A673 (cell line): ENCODE results near the gene TGFA. TPM values are rescaled to one million over a fixed set of nuclear protein-coding genes. Genes with fewer than 3 reads are reported as not detected.

Experiments used
- BruUV-seq: library from RNA; stranded (reverse); fragments of 400-500 nt; replicated peaks from 2 replicates; lab custom pipeline; 2021; lab: Mats Ljungman, UMichigan
- CTCF ChIA-PET: fragments of 300-600 bp; sonication (Branson Sonifier 250); formaldehyde crosslinking; loops from one replicate; lab custom pipeline; 2022; ENCODE audit warnings: antibody characterized with exemption; lab: Charles Lee
- POLR2A ChIA-PET: fragments of 300-600 bp; sonication (Branson Sonifier 250); formaldehyde crosslinking; loops from one replicate; lab custom pipeline; 2022; ENCODE audit warnings: antibody characterized with exemption; ENCODE audit not compliant: low non-redundant PET; lab: Charles Lee
- DNase-seq: peaks from one replicate; pipeline ENCODE4 v3.0.0-alpha.2; 2015; ENCODE audit warnings: low spot score
- H3K27ac ChIP-seq: fragments of 200-600 bp; sonication (generic); 2 replicates; pipeline ENCODE4 v1.5.1; 2016; ENCODE audit warnings: mixed run types, low read depth, mild to moderate bottlenecking, mixed read lengths, antibody characterized with exemption, low read length; ENCODE audit not compliant: poor library complexity, severe bottlenecking
- H3K27me3 ChIP-seq: fragments of 200-600 bp; sonication (generic); replicated peaks from 2 replicates; pipeline ENCODE4 v1.6.1; 2017; ENCODE audit warnings: mixed run types, low read depth, mild to moderate bottlenecking, mixed read lengths, antibody characterized with exemption, low read length; ENCODE audit not compliant: insufficient read depth, poor library complexity
- H3K36me3 ChIP-seq: fragments of 200-600 bp; sonication (generic); 2 replicates; pipeline ENCODE4 v1.6.1; 2016; ENCODE audit warnings: mixed run types, mild to moderate bottlenecking, mixed read lengths, antibody characterized with exemption, low read length; ENCODE audit not compliant: insufficient read depth, poor library complexity, severe bottlenecking
- H3K4me1 ChIP-seq: fragments of 200-600 bp; sonication (generic); 2 replicates; pipeline ENCODE4 v1.6.1; 2017; ENCODE audit warnings: mixed run types, mild to moderate bottlenecking, mixed read lengths, antibody characterized with exemption, low read length; ENCODE audit not compliant: insufficient read depth, poor library complexity, severe bottlenecking
- H3K4me3 ChIP-seq: fragments of 200-600 bp; sonication (generic); 2 replicates; pipeline ENCODE4 v1.5.1; 2016; ENCODE audit warnings: low read depth, mixed run types, mild to moderate bottlenecking, mixed read lengths, low read length; ENCODE audit not compliant: poor library complexity, severe bottlenecking
- H3K9me3 ChIP-seq: fragments of 200-600 bp; sonication (generic); 2 replicates; pipeline ENCODE4 v1.6.1; 2016; ENCODE audit warnings: mixed run types, low read depth, mild to moderate bottlenecking, mixed read lengths, antibody characterized with exemption, low read length; ENCODE audit not compliant: poor library complexity, severe bottlenecking
- CTCF ChIP-seq: fragments of 300-800, 200-600 bp; sonication (generic); conservative IDR thresholded peaks from 2 replicates; pipeline ENCODE4 v1.5.1; 2017; ENCODE audit warnings: low read depth, mild to moderate bottlenecking, antibody characterized with exemption, low read length, moderate library complexity, mixed read lengths
- EZH2 ChIP-seq: fragments of 200-600 bp; sonication (generic); IDR thresholded peaks from 2 replicates; pipeline ENCODE4 v1.6.1; 2017; ENCODE audit warnings: borderline replicate concordance, low read depth, mild to moderate bottlenecking, mixed read lengths, antibody characterized with exemption, low read length; ENCODE audit not compliant: poor library complexity, severe bottlenecking
- intact Hi-C: fragments of 100-400 bp; cut with micrococcal nuclease; formaldehyde crosslinking; loops from one replicate; pipeline ENCODE4 v1.10.0; 2022; ENCODE audit not compliant: unreplicated experiment
- total RNA-seq: library from RNA; stranded (reverse); gene quantifications from 2 replicates; pipeline ENCODE4 v1.2.3, GENCODE V29; 2021

The TGFA gene
- total RNA-seq, 1 experiment from 2014 or later, result 0.13 TPM

- POLR2A ChIA-PET, result interaction anchor here (0.6 kb wide), 1 partner anchor 384 kb away, joined by 4 read pairs; no protein-coding TSS in a partner anchor
- DNase-seq, result no peak
- no peak for TF ChIP-seq CTCF
- TF ChIP-seq EZH2, result no peak
- H3K4me1 ChIP-seq, result no peaks in the 10 kb centered on the region
- CTCF ChIA-PET, result no interaction called here
- no peaks in the 10 kb centered on the region for H3K9me3 ChIP-seq
- no peak overlapping the region for H3K27ac ChIP-seq
- intact Hi-C loops, result no loop called here
- H3K27me3 ChIP-seq, result peaks cover 41% of the 10 kb centered on the region
- BruUV-seq, result no TSS peak
- H3K4me3 ChIP-seq, result no peak overlapping the region
- no peaks in the 10 kb centered on the region for H3K36me3 ChIP-seq
Observed at GRCh38 chr2:70458661-70459060, 95.0 kb downstream of the TGFA start.

GRCh38 chr2:70456585-70457495 is 96.8 kb downstream of the TGFA start:
- no peak for DNase-seq
- no peak for TF ChIP-seq CTCF
- no peak for TF ChIP-seq EZH2
- H3K4me3 ChIP-seq, result no peak overlapping the region
- POLR2A ChIA-PET, result no interaction called here
- H3K9me3 ChIP-seq, result no peaks in the 10 kb centered on the region
- H3K36me3 ChIP-seq, result no peaks in the 10 kb centered on the region
- no peak overlapping the region for H3K27ac ChIP-seq
- BruUV-seq, result no TSS peak
- no peaks in the 10 kb centered on the region for H3K4me1 ChIP-seq
- CTCF ChIA-PET, result interaction anchor here (0.7 kb wide), 1 partner anchor 59 kb away, joined by 3 read pairs; no protein-coding TSS in a partner anchor
- peaks cover 40% of the 10 kb centered on the region for H3K27me3 ChIP-seq
- intact Hi-C loops, result no loop called here

GRCh38 chr2:70454936-70455544 is 98.6 kb downstream of the TGFA start:
- intact Hi-C loops, result no loop called here
- POLR2A ChIA-PET, result no interaction called here
- CTCF ChIA-PET, result no interaction called here

More at GRCh38 chr2:70454936-70455544, 98.6 kb downstream of the TGFA start:
- peaks cover 22% of the 10 kb centered on the region for H3K27me3 ChIP-seq
- no peaks in the 10 kb centered on the region for H3K9me3 ChIP-seq
- no peak overlapping the region for H3K27ac ChIP-seq
- no peak for TF ChIP-seq EZH2
- no peak for TF ChIP-seq CTCF
- DNase-seq, result no peak
- BruUV-seq, result no TSS peak
- H3K4me3 ChIP-seq, result no peak overlapping the region
- no peaks in the 10 kb centered on the region for H3K36me3 ChIP-seq
- H3K4me1 ChIP-seq, result no peaks in the 10 kb centered on the region
